ENCODE results near the gene SBF1. TPM values are rescaled to one million over a fixed set of nuclear protein-coding genes. Genes with fewer than 3 reads are reported as not detected.

Gene SBF1
- polyA plus RNA-seq, 1 donor from 2014 or later, result 58.9 TPM

- Histone ChIP-seq H3K79me2 (replicated peaks; ENCODE audit: insufficient read depth, low read length) (peaks cover 39% of the 10 kb centered on the region), H3K36me3 (ENCODE audit: insufficient read depth, low read length) (no peaks in the 10 kb centered on the region), H3K4me3 (ENCODE audit: low read length) (peak overlapping the region; percentile 93), H3K27me3 (ENCODE audit: insufficient read depth, low read depth, low read length) (no peaks in the 10 kb centered on the region), H4K20me1 (ENCODE audit: insufficient read depth) (peaks cover 45% of the 10 kb centered on the region), H3K9me2 (ENCODE audit: insufficient read depth, low read length) (no peaks in the 10 kb centered on the region), H3F3A (ENCODE audit: insufficient read depth, low read length, poor library complexity, severe bottlenecking) (no peaks in the 10 kb centered on the region), H3K9me3 (ENCODE audit: low read length) (no peaks in the 10 kb centered on the region), H3K27ac (ENCODE audit: low read length) (no peak overlapping the region), H3K9ac (ENCODE audit: low read length) (peak overlapping the region; percentile 84), H3K4me2 (ENCODE audit: low read length) (peak overlapping the region; percentile 54), H2AFZ (ENCODE audit: low read depth, low read length) (no peak overlapping the region)
- TF ChIP-seq CTCF (IDR thresholded peaks at IDR 0.05; ENCODE audit: poor library complexity, severe bottlenecking) (peak; percentile 16), REST (IDR thresholded peaks at IDR 0.05; ENCODE audit: borderline replicate concordance) (no peak)
These were observed 1.7 kb downstream of the SBF1 start for GRCh38 chr22:50473088-50473487.

GRCh38 chr22:50471962-50472361 lies 2.9 kb downstream of the SBF1 start:
- no peak overlapping the region for H2AFZ ChIP-seq (ENCODE audit: low read depth, low read length)
- H3F3A ChIP-seq (ENCODE audit: insufficient read depth, low read length, poor library complexity, severe bottlenecking), result no peaks in the 10 kb centered on the region
- H3K9ac ChIP-seq (ENCODE audit: low read length), result no peak overlapping the region
- H3K9me3 ChIP-seq (ENCODE audit: low read length), result no peaks in the 10 kb centered on the region
- H3K27me3 ChIP-seq (ENCODE audit: insufficient read depth, low read depth, low read length), result no peaks in the 10 kb centered on the region
- H4K20me1 ChIP-seq (ENCODE audit: insufficient read depth), result peaks cover 46% of the 10 kb centered on the region
- H3K4me2 ChIP-seq (ENCODE audit: low read length), result no peak overlapping the region
- no peaks in the 10 kb centered on the region for H3K9me2 ChIP-seq (ENCODE audit: insufficient read depth, low read length)
- H3K4me3 ChIP-seq (ENCODE audit: low read length), result no peak overlapping the region
- no peaks in the 10 kb centered on the region for H3K36me3 ChIP-seq (ENCODE audit: insufficient read depth, low read length)
- TF ChIP-seq CTCF (IDR thresholded peaks at IDR 0.05; ENCODE audit: poor library complexity, severe bottlenecking) (no peak), REST (IDR thresholded peaks at IDR 0.05; ENCODE audit: borderline replicate concordance) (no peak), POLR2AphosphoS5 (IDR thresholded peaks at IDR 0.05) (no peak), SMC3 (conservative IDR thresholded peaks at IDR 0.05; ENCODE audit: poor library complexity) (no peak), MXI1 (conservative IDR thresholded peaks at IDR 0.05; ENCODE audit: poor library complexity, severe bottlenecking) (no peak), TAF1 (IDR thresholded peaks at IDR 0.05; ENCODE audit: low read depth) (no peak), EP300 (conservative IDR thresholded peaks at IDR 0.05; ENCODE audit: poor library complexity, severe bottlenecking) (no peak), EZH2 (IDR thresholded peaks at IDR 0.05; ENCODE audit: borderline replicate concordance, insufficient read depth, low read length, poor library complexity, severe bottlenecking) (no peak), RAD21 (conservative IDR thresholded peaks at IDR 0.05) (no peak)
- H3K79me2 ChIP-seq (replicated peaks; ENCODE audit: insufficient read depth, low read length), result peaks cover 39% of the 10 kb centered on the region
- no peak overlapping the region for H3K27ac ChIP-seq (ENCODE audit: low read length)
